ENCODE data around the gene HSPA12A. TPM values are rescaled to one million over a fixed set of nuclear protein-coding genes. Genes with fewer than 3 reads are reported as not detected.

The HSPA12A gene
- polyA plus RNA-seq, 2 donors, result 1.7 TPM

DNA sequence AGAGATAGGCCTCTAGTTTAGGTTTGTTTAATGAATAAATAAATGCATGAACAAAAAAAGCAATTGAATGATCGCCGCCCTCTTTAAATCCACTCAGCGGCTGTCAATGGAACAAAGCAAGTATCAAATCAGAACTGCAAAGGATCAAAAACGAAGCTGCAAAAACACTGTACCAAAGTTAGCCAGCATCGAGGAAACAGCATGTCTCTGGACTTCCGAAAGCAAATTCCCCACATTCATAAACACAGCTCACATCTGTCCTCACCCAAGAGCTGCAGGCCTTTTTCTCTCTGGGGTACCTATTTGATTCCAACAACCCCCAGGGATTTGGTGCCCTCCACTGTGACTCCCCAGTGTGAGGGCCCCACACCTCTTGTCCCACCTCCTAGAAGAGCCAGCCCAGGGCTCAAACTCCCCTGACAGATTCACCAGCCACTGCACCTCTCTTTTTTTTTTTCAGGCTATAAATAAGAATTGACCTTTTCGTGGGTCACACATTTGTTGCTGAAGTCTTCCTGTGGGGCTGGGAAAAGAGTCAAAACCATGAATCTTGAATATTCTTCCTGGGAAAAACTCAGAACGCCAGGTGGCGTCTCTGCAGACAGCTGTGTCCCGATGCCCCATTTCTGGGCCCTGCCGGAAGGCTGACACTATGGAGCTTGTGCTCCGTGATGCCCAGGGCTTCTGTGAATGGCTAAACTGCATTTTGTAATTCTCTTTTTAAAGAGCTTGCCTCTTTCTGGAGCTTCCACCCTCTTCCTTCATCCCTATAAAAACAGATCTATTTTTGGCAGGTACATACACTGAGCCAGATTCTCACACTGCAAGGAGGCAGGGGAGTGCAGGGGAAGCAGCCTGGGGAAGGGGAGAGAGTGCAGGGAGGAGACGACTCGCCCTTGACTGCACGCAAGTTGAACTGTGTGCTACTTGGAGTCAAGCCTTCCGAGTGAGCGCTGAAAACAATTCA is 51.7 kb downstream of the HSPA12A start:
- Histone ChIP-seq H3K36me3 (ENCODE audit: control insufficient read depth in 2 of 2, insufficient read depth in 2 of 2, low read length in 1 of 2) (no peaks in the 10 kb centered on the region), H3K27ac (ENCODE audit: low read depth in 2 of 2, low read length in 1 of 2) (no peak overlapping the region), H3K4me3 (ENCODE audit: low read depth in 1 of 2, low read length in 2 of 2) (no peak overlapping the region), H3K4me1 (ENCODE audit: control insufficient read depth in 2 of 2, insufficient read depth in 2 of 2, low read length in 1 of 2) (peaks cover 0 to 1% of the 10 kb centered on the region in 2 donors), H3K27me3 (ENCODE audit: control insufficient read depth in 1 of 2, insufficient read depth in 2 of 2, low read length in 2 of 2) (no peaks in the 10 kb centered on the region), H3K9me3 (ENCODE audit: control insufficient read depth in 2 of 2, insufficient read depth in 1 of 2, low read depth in 1 of 2, low read length in 1 of 2) (no peaks in the 10 kb centered on the region)
- WGBS, 2 donors, result 66 to 68% methylated on average over 17 of the region's 17 CpGs

GRCh38 chr10:116689744-116690143 is 52.6 kb downstream of the HSPA12A start:
- Histone ChIP-seq H3K9me3 (ENCODE audit: control insufficient read depth in 2 of 2, insufficient read depth in 1 of 2, low read depth in 1 of 2, low read length in 1 of 2) (no peaks in the 10 kb centered on the region), H3K27me3 (ENCODE audit: control insufficient read depth in 1 of 2, insufficient read depth in 2 of 2, low read length in 2 of 2) (no peaks in the 10 kb centered on the region), H3K27ac (ENCODE audit: low read depth in 2 of 2, low read length in 1 of 2) (no peak overlapping the region), H3K4me3 (ENCODE audit: low read depth in 1 of 2, low read length in 2 of 2) (no peak overlapping the region), H3K4me1 (ENCODE audit: control insufficient read depth in 2 of 2, insufficient read depth in 2 of 2, low read length in 1 of 2) (peaks cover 0 to 1% of the 10 kb centered on the region in 2 donors), H3K36me3 (ENCODE audit: control insufficient read depth in 2 of 2, insufficient read depth in 2 of 2, low read length in 1 of 2) (no peaks in the 10 kb centered on the region)
- WGBS, 2 donors, result 88 to 92% methylated on average over 4 of the region's 4 CpGs

DNA sequence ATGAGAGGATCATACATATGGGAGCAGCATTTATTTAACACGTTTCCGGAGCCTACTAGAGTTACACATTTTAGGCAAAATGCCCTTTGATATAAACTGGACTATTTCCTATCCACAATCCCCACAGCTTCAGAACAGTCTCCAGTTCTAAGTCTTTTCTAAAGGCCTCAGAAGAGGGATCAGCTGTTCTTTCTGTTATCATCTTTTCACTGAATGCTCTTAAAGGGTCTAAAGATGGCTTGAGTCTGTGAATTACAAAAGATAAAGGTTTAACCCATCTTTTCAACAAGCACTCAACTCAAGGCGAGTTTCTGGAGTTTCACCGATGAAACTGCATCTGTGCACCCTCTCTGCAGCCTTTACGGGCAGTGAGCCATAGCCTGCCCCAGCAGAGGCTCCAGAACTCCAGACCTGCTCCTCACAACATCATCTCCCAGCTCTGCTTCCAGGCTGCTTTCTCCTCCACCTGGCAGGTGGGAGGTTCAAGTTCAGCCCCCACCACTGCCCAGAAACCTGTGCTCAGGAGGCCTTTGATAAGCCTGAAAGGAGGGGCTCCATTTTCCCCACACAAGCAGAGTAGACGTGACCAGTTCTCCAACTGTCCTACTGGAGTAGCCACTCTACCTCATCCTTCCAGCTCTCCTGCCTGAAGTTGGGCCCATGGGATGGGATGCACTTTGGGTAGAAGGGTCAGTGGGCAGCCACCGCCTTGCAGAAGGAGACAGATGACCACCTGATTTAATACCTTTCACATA is 53.4 kb downstream of the HSPA12A start:
- H3K4me1 ChIP-seq (ENCODE audit: control insufficient read depth in 2 of 2, insufficient read depth in 2 of 2, low read length in 1 of 2), result peaks cover 0 to 1% of the 10 kb centered on the region in 2 donors
- no peaks in the 10 kb centered on the region for H3K36me3 ChIP-seq (ENCODE audit: control insufficient read depth in 2 of 2, insufficient read depth in 2 of 2, low read length in 1 of 2)
- no peaks in the 10 kb centered on the region for H3K27me3 ChIP-seq (ENCODE audit: control insufficient read depth in 1 of 2, insufficient read depth in 2 of 2, low read length in 2 of 2)
- WGBS, 2 donors, result 71 to 79% methylated on average over 7 of the region's 7 CpGs
- no peak overlapping the region for H3K27ac ChIP-seq (ENCODE audit: low read depth in 2 of 2, low read length in 1 of 2)
- H3K9me3 ChIP-seq (ENCODE audit: control insufficient read depth in 2 of 2, insufficient read depth in 1 of 2, low read depth in 1 of 2, low read length in 1 of 2), result no peaks in the 10 kb centered on the region
- H3K4me3 ChIP-seq (ENCODE audit: low read depth in 1 of 2, low read length in 2 of 2), result no peak overlapping the region

DNA sequence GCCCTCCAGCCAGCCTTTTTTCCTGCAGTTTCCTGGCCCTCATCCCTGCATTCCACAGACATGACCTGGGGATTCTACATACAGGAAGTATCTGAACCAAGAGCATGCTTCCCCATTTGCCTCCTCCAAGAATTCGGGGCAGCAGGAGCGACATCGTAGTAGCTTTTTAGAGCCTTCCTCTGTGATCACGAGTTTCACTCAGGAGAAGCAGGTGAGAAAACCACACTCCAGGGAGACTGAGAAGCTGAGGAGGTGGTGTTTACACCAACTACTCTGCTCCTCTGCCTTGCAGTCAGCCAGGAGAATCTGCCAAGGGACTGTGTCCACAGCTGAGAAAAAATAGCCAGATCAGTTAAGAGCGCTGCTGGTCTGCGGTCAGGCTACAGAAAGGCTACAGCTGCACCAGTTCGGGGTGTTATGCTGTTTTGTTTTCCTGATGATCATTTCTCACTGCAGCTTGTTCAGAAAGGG is 54.1 kb downstream of the HSPA12A start:
- Histone ChIP-seq H3K4me3 (ENCODE audit: low read depth in 1 of 2, low read length in 2 of 2) (no peak overlapping the region), H3K36me3 (ENCODE audit: control insufficient read depth in 2 of 2, insufficient read depth in 2 of 2, low read length in 1 of 2) (no peaks in the 10 kb centered on the region), H3K27ac (ENCODE audit: low read depth in 2 of 2, low read length in 1 of 2) (no peak overlapping the region)

DNA sequence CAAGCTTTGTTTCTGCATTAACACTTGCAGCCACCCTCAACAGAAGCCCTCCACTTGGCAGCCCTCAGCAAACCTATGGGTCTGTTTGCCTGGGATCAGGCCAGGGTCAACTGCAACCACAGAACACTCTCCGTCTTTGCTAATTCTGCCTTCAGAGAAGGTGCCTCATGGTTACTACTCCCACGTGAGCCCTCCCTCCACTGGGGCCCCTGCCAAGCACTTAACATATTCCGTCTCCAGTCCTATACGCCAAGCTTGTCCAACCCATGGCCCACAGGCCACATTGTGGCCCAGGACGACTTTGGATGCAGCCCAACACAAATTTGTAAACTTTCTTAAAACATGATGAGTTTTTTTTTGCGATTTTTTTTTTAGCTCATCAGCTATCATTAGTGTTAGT is 54.7 kb downstream of the HSPA12A start:
- no peaks in the 10 kb centered on the region for H3K36me3 ChIP-seq (ENCODE audit: control insufficient read depth in 2 of 2, insufficient read depth in 2 of 2, low read length in 1 of 2)
- H3K4me3 ChIP-seq (ENCODE audit: low read depth in 1 of 2, low read length in 2 of 2), result no peak overlapping the region
- H3K27me3 ChIP-seq (ENCODE audit: control insufficient read depth in 1 of 2, insufficient read depth in 2 of 2, low read length in 2 of 2), result no peaks in the 10 kb centered on the region
- peaks cover 0 to 1% of the 10 kb centered on the region in 2 donors for H3K4me1 ChIP-seq (ENCODE audit: control insufficient read depth in 2 of 2, insufficient read depth in 2 of 2, low read length in 1 of 2)
- H3K9me3 ChIP-seq (ENCODE audit: control insufficient read depth in 2 of 2, insufficient read depth in 1 of 2, low read depth in 1 of 2, low read length in 1 of 2), result no peaks in the 10 kb centered on the region
- no peak overlapping the region for H3K27ac ChIP-seq (ENCODE audit: low read depth in 2 of 2, low read length in 1 of 2)
- WGBS, 2 donors, result 70 to 74% methylated on average over 6 of the region's 6 CpGs

More for the DNA sequence above, 54.1 kb downstream of the HSPA12A start:
- peaks cover 0 to 1% of the 10 kb centered on the region in 2 donors for H3K4me1 ChIP-seq (ENCODE audit: control insufficient read depth in 2 of 2, insufficient read depth in 2 of 2, low read length in 1 of 2)
- WGBS, 2 donors, result 52 to 55% methylated on average over 7 of the region's 7 CpGs
- no peaks in the 10 kb centered on the region for H3K9me3 ChIP-seq (ENCODE audit: control insufficient read depth in 2 of 2, insufficient read depth in 1 of 2, low read depth in 1 of 2, low read length in 1 of 2)
- no peaks in the 10 kb centered on the region for H3K27me3 ChIP-seq (ENCODE audit: control insufficient read depth in 1 of 2, insufficient read depth in 2 of 2, low read length in 2 of 2)

DNA sequence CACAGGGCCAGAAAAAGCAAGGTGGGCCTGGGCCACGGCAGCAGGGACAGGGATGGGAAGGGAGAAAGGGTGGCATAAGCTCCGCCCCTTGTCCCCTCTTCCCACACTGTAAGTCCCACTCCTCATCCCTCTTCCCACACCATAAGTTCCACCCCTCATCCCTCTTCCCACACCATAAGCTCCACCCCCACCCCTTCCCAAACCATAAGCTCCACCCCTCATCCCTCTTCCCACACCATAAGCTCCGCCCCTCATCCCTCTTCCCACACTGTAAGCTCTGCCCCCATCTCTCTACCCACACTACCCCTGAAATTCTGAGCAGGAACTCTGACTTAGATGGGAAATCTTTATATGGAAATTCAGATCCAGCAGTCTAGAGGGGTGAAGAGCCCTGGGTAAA is 55.7 kb downstream of the HSPA12A start:
- no peaks in the 10 kb centered on the region for H3K27me3 ChIP-seq (ENCODE audit: control insufficient read depth in 1 of 2, insufficient read depth in 2 of 2, low read length in 2 of 2)
- 83 to 92% methylated on average over 3 of the region's 3 CpGs for WGBS, 2 donors
- H3K36me3 ChIP-seq (ENCODE audit: control insufficient read depth in 2 of 2, insufficient read depth in 2 of 2, low read length in 1 of 2), result no peaks in the 10 kb centered on the region
- H3K9me3 ChIP-seq (ENCODE audit: control insufficient read depth in 2 of 2, insufficient read depth in 1 of 2, low read depth in 1 of 2, low read length in 1 of 2), result no peaks in the 10 kb centered on the region
- H3K27ac ChIP-seq (ENCODE audit: low read depth in 2 of 2, low read length in 1 of 2), result no peak overlapping the region
- peaks cover 0 to 1% of the 10 kb centered on the region in 2 donors for H3K4me1 ChIP-seq (ENCODE audit: control insufficient read depth in 2 of 2, insufficient read depth in 2 of 2, low read length in 1 of 2)
- H3K4me3 ChIP-seq (ENCODE audit: low read depth in 1 of 2, low read length in 2 of 2), result no peak overlapping the region

- no peaks in the 10 kb centered on the region for H3K27me3 ChIP-seq (ENCODE audit: control insufficient read depth in 1 of 2, insufficient read depth in 2 of 2, low read length in 2 of 2)
- H3K4me3 ChIP-seq (ENCODE audit: low read depth in 1 of 2, low read length in 2 of 2), result no peak overlapping the region
- H3K4me1 ChIP-seq (ENCODE audit: control insufficient read depth in 2 of 2, insufficient read depth in 2 of 2, low read length in 1 of 2), result no peaks in the 10 kb centered on the region
- 93 to 95% methylated on average over 6 of the region's 6 CpGs for WGBS, 2 donors
- no peaks in the 10 kb centered on the region for H3K36me3 ChIP-seq (ENCODE audit: control insufficient read depth in 2 of 2, insufficient read depth in 2 of 2, low read length in 1 of 2)
- H3K27ac ChIP-seq (ENCODE audit: low read depth in 2 of 2, low read length in 1 of 2), result no peak overlapping the region
- no peaks in the 10 kb centered on the region for H3K9me3 ChIP-seq (ENCODE audit: control insufficient read depth in 2 of 2, insufficient read depth in 1 of 2, low read depth in 1 of 2, low read length in 1 of 2)
These were observed 56.6 kb downstream of the HSPA12A start for GRCh38 chr10:116685807-116686206.

GRCh38 chr10:116684781-116685180 is 57.6 kb downstream of the HSPA12A start:
- Histone ChIP-seq H3K9me3 (ENCODE audit: control insufficient read depth in 2 of 2, insufficient read depth in 1 of 2, low read depth in 1 of 2, low read length in 1 of 2) (no peaks in the 10 kb centered on the region), H3K27me3 (ENCODE audit: control insufficient read depth in 1 of 2, insufficient read depth in 2 of 2, low read length in 2 of 2) (no peaks in the 10 kb centered on the region)
- 88 to 96% methylated on average over 5 of the region's 5 CpGs for WGBS, 2 donors

GRCh38 chr10:116683821-116684220 is 58.5 kb downstream of the HSPA12A start:
- Histone ChIP-seq H3K27me3 (ENCODE audit: control insufficient read depth in 1 of 2, insufficient read depth in 2 of 2, low read length in 2 of 2) (no peaks in the 10 kb centered on the region), H3K36me3 (ENCODE audit: control insufficient read depth in 2 of 2, insufficient read depth in 2 of 2, low read length in 1 of 2) (no peaks in the 10 kb centered on the region), H3K9me3 (ENCODE audit: control insufficient read depth in 2 of 2, insufficient read depth in 1 of 2, low read depth in 1 of 2, low read length in 1 of 2) (no peaks in the 10 kb centered on the region), H3K4me3 (ENCODE audit: low read depth in 1 of 2, low read length in 2 of 2) (no peak overlapping the region), H3K4me1 (ENCODE audit: control insufficient read depth in 2 of 2, insufficient read depth in 2 of 2, low read length in 1 of 2) (no peaks in the 10 kb centered on the region), H3K27ac (ENCODE audit: low read depth in 2 of 2, low read length in 1 of 2) (no peak overlapping the region)
- WGBS, 2 donors, result 91 to 94% methylated on average over 11 of the region's 11 CpGs

More at GRCh38 chr10:116684781-116685180, 57.6 kb downstream of the HSPA12A start:
- Histone ChIP-seq H3K4me3 (ENCODE audit: low read depth in 1 of 2, low read length in 2 of 2) (no peak overlapping the region), H3K27ac (ENCODE audit: low read depth in 2 of 2, low read length in 1 of 2) (no peak overlapping the region), H3K4me1 (ENCODE audit: control insufficient read depth in 2 of 2, insufficient read depth in 2 of 2, low read length in 1 of 2) (no peaks in the 10 kb centered on the region), H3K36me3 (ENCODE audit: control insufficient read depth in 2 of 2, insufficient read depth in 2 of 2, low read length in 1 of 2) (no peaks in the 10 kb centered on the region)

All from esophagus (tissue), 2 donors.